ENCODE results near the gene KLHL11.
A peak's percentile ranks its signal among the peaks of the same experiment; 100 is the strongest.

KLHL11 gene

GRCh38 chr17:41864836-41865595 is at the start of gene KLHL11:
KLHL11 (minus strand) TSS chr17:41865423; CDS start chr17:41865370, 53 bp downstream.
- Histone ChIP-seq H3K9ac (ENCODE audit: low read length) (peak within 1 kb of the TSS; percentile 88), H3K27ac (ENCODE audit: low read length) (peak within 1 kb of the TSS; percentile 57), H2AFZ (ENCODE audit: low read depth, low read length) (peak within 1 kb of the TSS; percentile 64), H3K36me3 (replicated peaks; ENCODE audit: low read depth, low read length) (peaks cover 24% of the 10 kb centered on the region), H3K9me3 (ENCODE audit: insufficient read depth, low read length) (no peaks in the 10 kb centered on the region), H3K4me1 (ENCODE audit: low read length) (peaks cover 11% of the 10 kb centered on the region), H3K4me3 (ENCODE audit: low read length) (peak within 1 kb of the TSS; percentile 95), H3K27me3 (ENCODE audit: low read depth, low read length) (no peaks in the 10 kb centered on the region), H4K20me1 (ENCODE audit: insufficient read depth, low read length) (peaks cover 34% of the 10 kb centered on the region), H3K4me2 (ENCODE audit: low read length) (peak within 1 kb of the TSS; percentile 98), H3K79me2 (ENCODE audit: low read length) (peaks cover 49% of the 10 kb centered on the region)
- TF ChIP-seq EZH2phosphoT487 (IDR thresholded peaks at IDR 0.05; ENCODE audit: low read depth): no peak
- no peak for TF ChIP-seq CTCF (IDR thresholded peaks at IDR 0.05; ENCODE audit: low read depth, low read length)

GRCh38 chr17:41915020-41915419 is 49.8 kb upstream of the KLHL11 start:
- Histone ChIP-seq H3K9ac (ENCODE audit: low read length) (no peak overlapping the region), H3K79me2 (ENCODE audit: low read length) (peaks cover 81% of the 10 kb centered on the region), H3K4me1 (ENCODE audit: low read length) (peaks cover 15% of the 10 kb centered on the region), H3K4me2 (ENCODE audit: low read length) (no peak overlapping the region), H3K4me3 (ENCODE audit: low read length) (no peak overlapping the region), H3K27me3 (ENCODE audit: low read depth, low read length) (no peaks in the 10 kb centered on the region), H4K20me1 (ENCODE audit: insufficient read depth, low read length) (peaks cover 49% of the 10 kb centered on the region), H3K27ac (ENCODE audit: low read length) (no peak overlapping the region), H2AFZ (ENCODE audit: low read depth, low read length) (no peak overlapping the region), H3K9me3 (ENCODE audit: insufficient read depth, low read length) (no peaks in the 10 kb centered on the region), H3K36me3 (replicated peaks; ENCODE audit: low read depth, low read length) (peaks cover 49% of the 10 kb centered on the region)
- TF ChIP-seq CTCF (IDR thresholded peaks at IDR 0.05; ENCODE audit: low read depth, low read length) (no peak), EZH2phosphoT487 (IDR thresholded peaks at IDR 0.05; ENCODE audit: low read depth) (no peak)

- no peaks in the 10 kb centered on the region for H3K9me3 ChIP-seq (ENCODE audit: insufficient read depth, low read length)
- H3K27ac ChIP-seq (ENCODE audit: low read length): no peak overlapping the region
- no peak overlapping the region for H2AFZ ChIP-seq (ENCODE audit: low read depth, low read length)
- H3K4me1 ChIP-seq (ENCODE audit: low read length): peaks cover 8% of the 10 kb centered on the region
- no peak overlapping the region for H3K4me3 ChIP-seq (ENCODE audit: low read length)
- no peak overlapping the region for H3K4me2 ChIP-seq (ENCODE audit: low read length)
- no peaks in the 10 kb centered on the region for H3K27me3 ChIP-seq (ENCODE audit: low read depth, low read length)
- H3K79me2 ChIP-seq (ENCODE audit: low read length): peaks cover 81% of the 10 kb centered on the region
- H4K20me1 ChIP-seq (ENCODE audit: insufficient read depth, low read length): peaks cover 49% of the 10 kb centered on the region
- H3K36me3 ChIP-seq (replicated peaks; ENCODE audit: low read depth, low read length): peaks cover 54% of the 10 kb centered on the region
- H3K9ac ChIP-seq (ENCODE audit: low read length): no peak overlapping the region
- TF ChIP-seq EZH2phosphoT487 (IDR thresholded peaks at IDR 0.05; ENCODE audit: low read depth): no peak
- no peak for TF ChIP-seq CTCF (IDR thresholded peaks at IDR 0.05; ENCODE audit: low read depth, low read length)
Measured at GRCh38 chr17:41914358-41914766, 49.1 kb upstream of the KLHL11 start.

GRCh38 chr17:41913798-41914197 is 48.6 kb upstream of the KLHL11 start:
- Histone ChIP-seq H3K4me2 (ENCODE audit: low read length) (no peak overlapping the region), H3K36me3 (replicated peaks; ENCODE audit: low read depth, low read length) (peaks cover 60% of the 10 kb centered on the region)

More at GRCh38 chr17:41913798-41914197, 48.6 kb upstream of the KLHL11 start:
- no peak for TF ChIP-seq CTCF (IDR thresholded peaks at IDR 0.05; ENCODE audit: low read depth, low read length)
- TF ChIP-seq EZH2phosphoT487 (IDR thresholded peaks at IDR 0.05; ENCODE audit: low read depth): no peak
- peaks cover 81% of the 10 kb centered on the region for H3K79me2 ChIP-seq (ENCODE audit: low read length)
- H3K9ac ChIP-seq (ENCODE audit: low read length): no peak overlapping the region
- no peaks in the 10 kb centered on the region for H3K9me3 ChIP-seq (ENCODE audit: insufficient read depth, low read length)
- H3K4me3 ChIP-seq (ENCODE audit: low read length): no peak overlapping the region
- no peak overlapping the region for H2AFZ ChIP-seq (ENCODE audit: low read depth, low read length)
- no peak overlapping the region for H3K27ac ChIP-seq (ENCODE audit: low read length)
- H4K20me1 ChIP-seq (ENCODE audit: insufficient read depth, low read length): peaks cover 49% of the 10 kb centered on the region
- no peaks in the 10 kb centered on the region for H3K27me3 ChIP-seq (ENCODE audit: low read depth, low read length)
- H3K4me1 ChIP-seq (ENCODE audit: low read length): peaks cover 7% of the 10 kb centered on the region

Data from OCI-LY3 (cell line).